GM23338 (cell line): Measurements from ENCODE around the gene GMPR. TPM values are rescaled to one million over a fixed set of nuclear protein-coding genes. Genes with fewer than 3 reads are reported as not detected.

Experiments
- ATAC-seq: fragments of 200-7000 bp; cut with Tn5 transposase; 3 replicates; pipeline ENCODE4 v1.9.1; 2020
- DNase-seq: peaks from one replicate; pipeline ENCODE4 v3.0.0-alpha.2; 2015; ENCODE audit warnings: low spot score
- H2AFZ ChIP-seq: fragments of 200-600 bp; sonication (generic); 2 replicates; pipeline ENCODE4 v1.8.0; 2016; ENCODE audit warnings: antibody characterized with exemption, mild to moderate bottlenecking, moderate library complexity
- H3F3A ChIP-seq: fragments of 200-600 bp; sonication (generic); replicated peaks from 2 replicates; pipeline ENCODE4 v1.8.0; 2017; ENCODE audit warnings: antibody characterized with exemption, mixed run types, low read depth
- H3K27ac ChIP-seq: fragments of 200-600 bp; sonication (generic); 2 replicates; pipeline ENCODE4 v1.6.1; 2016; ENCODE audit warnings: low read depth
- H3K27me3 ChIP-seq: fragments of 200-600 bp; sonication (generic); 2 replicates; pipeline ENCODE4 v1.8.0; 2016; ENCODE audit warnings: mild to moderate bottlenecking, mixed run types, moderate library complexity; ENCODE audit not compliant: insufficient read depth
- H3K36me3 ChIP-seq: fragments of 200-600 bp; sonication (generic); 2 replicates; pipeline ENCODE4 v1.8.0; 2016; ENCODE audit warnings: mild to moderate bottlenecking; ENCODE audit not compliant: insufficient read depth
- H3K4me1 ChIP-seq: fragments of 200-600 bp; sonication (generic); 2 replicates; pipeline ENCODE4 v1.8.0; 2016; ENCODE audit warnings: mild to moderate bottlenecking, moderate library complexity; ENCODE audit not compliant: insufficient read depth
- H3K4me2 ChIP-seq: fragments of 200-600 bp; sonication (generic); 2 replicates; pipeline ENCODE4 v1.7.1; 2017; ENCODE audit warnings: mixed run types
- H3K4me3 ChIP-seq: fragments of 200-600 bp; sonication (generic); 2 replicates; pipeline ENCODE4 v1.6.1; 2016; ENCODE audit warnings: mixed run types
- H3K79me2 ChIP-seq: fragments of 200-600 bp; sonication (generic); replicated peaks from 2 replicates; pipeline ENCODE4 v1.8.0; 2017; ENCODE audit warnings: mild to moderate bottlenecking; ENCODE audit not compliant: insufficient read depth
- H3K9me2 ChIP-seq: fragments of 200-600 bp; sonication (generic); 2 replicates; pipeline ENCODE4 v1.8.0; 2017; ENCODE audit not compliant: insufficient read depth
- H4K20me1 ChIP-seq: fragments of 200-600 bp; sonication (generic); replicated peaks from 2 replicates; pipeline ENCODE4 v1.8.0; 2017; ENCODE audit warnings: mild to moderate bottlenecking; ENCODE audit not compliant: insufficient read depth
- H3K27ac Mint-ChIP-seq: 2 replicates; pipeline ENCODE4 v1.8.0; 2020; ENCODE audit warnings: inconsistent platforms, mild to moderate bottlenecking, moderate library complexity, mixed read lengths
- H3K27me3 Mint-ChIP-seq: 3 replicates; pipeline ENCODE4 v1.8.0; 2022; ENCODE audit warnings: low read depth, mild to moderate bottlenecking, moderate library complexity, mixed read lengths, inconsistent platforms; ENCODE audit not compliant: insufficient read depth, poor library complexity
- H3K36me3 Mint-ChIP-seq: 3 replicates; pipeline ENCODE4 v1.8.0; 2021; ENCODE audit warnings: low read depth, mild to moderate bottlenecking, inconsistent platforms, moderate library complexity, mixed read lengths
- H3K4me1 Mint-ChIP-seq: 3 replicates; pipeline ENCODE4 v1.8.0; 2020; ENCODE audit warnings: mild to moderate bottlenecking, inconsistent platforms, mixed read lengths
- H3K4me3 Mint-ChIP-seq: 3 replicates; pipeline ENCODE4 v1.8.0; 2021; ENCODE audit warnings: moderate library complexity, mild to moderate bottlenecking, inconsistent platforms, mixed read lengths
- H3K9me3 Mint-ChIP-seq: 3 replicates; pipeline ENCODE4 v1.8.0; 2020; ENCODE audit warnings: moderate library complexity, mild to moderate bottlenecking, inconsistent platforms, mixed read lengths
- CREB1 ChIP-seq: fragments of 250-450 bp; sonication (Bioruptor Pico); IDR thresholded peaks from 2 replicates; pipeline ENCODE4 v1.5.0; 2020; ENCODE audit warnings: low read depth, mild to moderate bottlenecking, moderate library complexity
- ETS1 ChIP-seq: IDR thresholded peaks from 2 replicates; pipeline ENCODE4 v1.6.1; 2016; ENCODE audit warnings: antibody characterized with exemption
- EZH2 ChIP-seq: fragments of 200-600 bp; sonication (generic); IDR thresholded peaks from one replicate; pipeline ENCODE4 v1.8.0; 2017; ENCODE audit warnings: antibody characterized with exemption, mild to moderate bottlenecking, low read depth; ENCODE audit not compliant: unreplicated experiment
- EZH2phosphoT487 ChIP-seq: fragments of 200-600 bp; sonication (generic); IDR thresholded peaks from one replicate; pipeline ENCODE4 v1.8.1; 2018; ENCODE audit warnings: antibody characterized with exemption; ENCODE audit not compliant: unreplicated experiment
- JUNB ChIP-seq: IDR thresholded peaks from one replicate; pipeline ENCODE4 v1.6.1; 2016; ENCODE audit warnings: antibody characterized with exemption; ENCODE audit not compliant: unreplicated experiment
- NANOG ChIP-seq: IDR thresholded peaks from 2 replicates; pipeline ENCODE4 v1.6.1; 2016; ENCODE audit warnings: antibody characterized with exemption, borderline replicate concordance
- REST ChIP-seq: IDR thresholded peaks from one replicate; pipeline ENCODE4 v1.6.1; 2018; ENCODE audit warnings: antibody characterized with exemption; ENCODE audit not compliant: unreplicated experiment
- ZNF114 ChIP-seq: fragments of 250-450 bp; sonication (Bioruptor Pico); IDR thresholded peaks from 2 replicates; pipeline ENCODE4 v1.5.0; 2020; ENCODE audit warnings: mild to moderate bottlenecking, moderate library complexity
- ZNF331 ChIP-seq: fragments of 250-450 bp; sonication (Bioruptor Pico); IDR thresholded peaks from 2 replicates; pipeline ENCODE4 v1.5.0; 2020; ENCODE audit warnings: low read depth, mild to moderate bottlenecking, moderate library complexity
- polyA plus RNA-seq: library from polyadenylated mRNA; unstranded; fragments of >200 nt; fragmentation: Nextera tagmentation; extraction: Ambion mirVana; gene quantifications from 2 replicates; pipeline ENCODE4 v1.2.1, GENCODE V29; 2016
- total RNA-seq: library from RNA; depleted of rRNA; stranded (reverse); fragments of >200 nt; shearing (Covaris generic); gene quantifications from 2 replicates; pipeline ENCODE4 v1.2.3, GENCODE V29; 2014
- TF ChIP-seq, protein P1 (sequence below): fragments of 250-450 bp; sonication (Bioruptor Pico); IDR thresholded peaks from 2 replicates; pipeline ENCODE4 v1.5.0; 2020; ENCODE audit warnings: mild to moderate bottlenecking, moderate library complexity

The GMPR gene
- total and polyA plus RNA-seq, 2 experiments from 2014 or later: 0.23 to 0.35 TPM

DNA sequence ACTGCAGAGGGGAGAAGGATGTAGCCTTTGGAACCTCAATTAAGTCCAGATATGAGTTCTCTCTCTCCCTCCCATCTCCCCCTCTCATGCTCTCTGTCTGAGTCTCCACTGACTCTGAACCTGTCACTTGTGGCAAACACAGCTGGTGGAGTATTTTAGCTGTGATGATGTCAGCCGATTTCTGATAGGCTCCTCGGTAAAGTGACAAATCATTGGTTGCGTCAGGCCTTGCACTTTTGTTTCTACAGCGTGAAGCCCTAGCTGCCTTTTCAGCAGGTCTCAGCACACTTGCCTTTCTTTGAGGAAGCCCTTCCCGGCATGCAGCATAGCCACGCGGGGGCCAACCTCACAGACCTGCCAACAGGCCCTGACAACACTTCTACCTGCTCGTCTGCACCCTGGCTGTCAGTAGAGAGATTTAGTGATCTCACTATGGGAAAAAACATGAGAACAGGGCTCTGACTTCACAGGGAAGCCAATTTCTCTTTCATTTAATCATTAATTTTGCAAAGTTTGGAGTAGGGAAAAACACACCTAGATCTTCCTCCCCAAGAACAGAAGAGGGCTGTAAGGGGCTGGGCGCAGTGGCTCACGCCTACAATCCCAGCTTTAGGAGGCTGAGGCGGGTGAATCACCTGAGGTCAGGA is 84.4 kb downstream of the GMPR start:
- Mint-ChIP-seq H3K36me3 (no peaks in the 10 kb centered on the region; the same call in 2 of the 3 replicates), H3K27ac (peak overlapping the region; percentile 86; the same call in 1 of the 2 replicates), H3K4me3 (no peak overlapping the region), H3K9me3 (no peaks in the 10 kb centered on the region; the same call in 2 of the 3 replicates), H3K27me3 (peaks cover 10% of the 10 kb centered on the region), H3K4me1 (peaks cover 36% of the 10 kb centered on the region)
- H3K79me2 ChIP-seq: no peaks in the 10 kb centered on the region
- DNase-seq (peak; percentile 47), ATAC-seq (peak; percentile 63)
- no peaks in the 10 kb centered on the region for H4K20me1 ChIP-seq
- H3K27me3 ChIP-seq: no peaks in the 10 kb centered on the region
- 0 out of 2 replicates have a peak overlapping the region, but pooled peaks have one; percentile 42 for H3K27ac ChIP-seq
- H3K9me2 ChIP-seq: no peaks in the 10 kb centered on the region
- H2AFZ ChIP-seq: no peak overlapping the region
- no peaks in the 10 kb centered on the region for H3F3A ChIP-seq
- no peak for TF ChIP-seq REST
- TF ChIP-seq ZNF114 (CRISPR knock-in tag): no peak
- TF ChIP-seq, protein P1, sequence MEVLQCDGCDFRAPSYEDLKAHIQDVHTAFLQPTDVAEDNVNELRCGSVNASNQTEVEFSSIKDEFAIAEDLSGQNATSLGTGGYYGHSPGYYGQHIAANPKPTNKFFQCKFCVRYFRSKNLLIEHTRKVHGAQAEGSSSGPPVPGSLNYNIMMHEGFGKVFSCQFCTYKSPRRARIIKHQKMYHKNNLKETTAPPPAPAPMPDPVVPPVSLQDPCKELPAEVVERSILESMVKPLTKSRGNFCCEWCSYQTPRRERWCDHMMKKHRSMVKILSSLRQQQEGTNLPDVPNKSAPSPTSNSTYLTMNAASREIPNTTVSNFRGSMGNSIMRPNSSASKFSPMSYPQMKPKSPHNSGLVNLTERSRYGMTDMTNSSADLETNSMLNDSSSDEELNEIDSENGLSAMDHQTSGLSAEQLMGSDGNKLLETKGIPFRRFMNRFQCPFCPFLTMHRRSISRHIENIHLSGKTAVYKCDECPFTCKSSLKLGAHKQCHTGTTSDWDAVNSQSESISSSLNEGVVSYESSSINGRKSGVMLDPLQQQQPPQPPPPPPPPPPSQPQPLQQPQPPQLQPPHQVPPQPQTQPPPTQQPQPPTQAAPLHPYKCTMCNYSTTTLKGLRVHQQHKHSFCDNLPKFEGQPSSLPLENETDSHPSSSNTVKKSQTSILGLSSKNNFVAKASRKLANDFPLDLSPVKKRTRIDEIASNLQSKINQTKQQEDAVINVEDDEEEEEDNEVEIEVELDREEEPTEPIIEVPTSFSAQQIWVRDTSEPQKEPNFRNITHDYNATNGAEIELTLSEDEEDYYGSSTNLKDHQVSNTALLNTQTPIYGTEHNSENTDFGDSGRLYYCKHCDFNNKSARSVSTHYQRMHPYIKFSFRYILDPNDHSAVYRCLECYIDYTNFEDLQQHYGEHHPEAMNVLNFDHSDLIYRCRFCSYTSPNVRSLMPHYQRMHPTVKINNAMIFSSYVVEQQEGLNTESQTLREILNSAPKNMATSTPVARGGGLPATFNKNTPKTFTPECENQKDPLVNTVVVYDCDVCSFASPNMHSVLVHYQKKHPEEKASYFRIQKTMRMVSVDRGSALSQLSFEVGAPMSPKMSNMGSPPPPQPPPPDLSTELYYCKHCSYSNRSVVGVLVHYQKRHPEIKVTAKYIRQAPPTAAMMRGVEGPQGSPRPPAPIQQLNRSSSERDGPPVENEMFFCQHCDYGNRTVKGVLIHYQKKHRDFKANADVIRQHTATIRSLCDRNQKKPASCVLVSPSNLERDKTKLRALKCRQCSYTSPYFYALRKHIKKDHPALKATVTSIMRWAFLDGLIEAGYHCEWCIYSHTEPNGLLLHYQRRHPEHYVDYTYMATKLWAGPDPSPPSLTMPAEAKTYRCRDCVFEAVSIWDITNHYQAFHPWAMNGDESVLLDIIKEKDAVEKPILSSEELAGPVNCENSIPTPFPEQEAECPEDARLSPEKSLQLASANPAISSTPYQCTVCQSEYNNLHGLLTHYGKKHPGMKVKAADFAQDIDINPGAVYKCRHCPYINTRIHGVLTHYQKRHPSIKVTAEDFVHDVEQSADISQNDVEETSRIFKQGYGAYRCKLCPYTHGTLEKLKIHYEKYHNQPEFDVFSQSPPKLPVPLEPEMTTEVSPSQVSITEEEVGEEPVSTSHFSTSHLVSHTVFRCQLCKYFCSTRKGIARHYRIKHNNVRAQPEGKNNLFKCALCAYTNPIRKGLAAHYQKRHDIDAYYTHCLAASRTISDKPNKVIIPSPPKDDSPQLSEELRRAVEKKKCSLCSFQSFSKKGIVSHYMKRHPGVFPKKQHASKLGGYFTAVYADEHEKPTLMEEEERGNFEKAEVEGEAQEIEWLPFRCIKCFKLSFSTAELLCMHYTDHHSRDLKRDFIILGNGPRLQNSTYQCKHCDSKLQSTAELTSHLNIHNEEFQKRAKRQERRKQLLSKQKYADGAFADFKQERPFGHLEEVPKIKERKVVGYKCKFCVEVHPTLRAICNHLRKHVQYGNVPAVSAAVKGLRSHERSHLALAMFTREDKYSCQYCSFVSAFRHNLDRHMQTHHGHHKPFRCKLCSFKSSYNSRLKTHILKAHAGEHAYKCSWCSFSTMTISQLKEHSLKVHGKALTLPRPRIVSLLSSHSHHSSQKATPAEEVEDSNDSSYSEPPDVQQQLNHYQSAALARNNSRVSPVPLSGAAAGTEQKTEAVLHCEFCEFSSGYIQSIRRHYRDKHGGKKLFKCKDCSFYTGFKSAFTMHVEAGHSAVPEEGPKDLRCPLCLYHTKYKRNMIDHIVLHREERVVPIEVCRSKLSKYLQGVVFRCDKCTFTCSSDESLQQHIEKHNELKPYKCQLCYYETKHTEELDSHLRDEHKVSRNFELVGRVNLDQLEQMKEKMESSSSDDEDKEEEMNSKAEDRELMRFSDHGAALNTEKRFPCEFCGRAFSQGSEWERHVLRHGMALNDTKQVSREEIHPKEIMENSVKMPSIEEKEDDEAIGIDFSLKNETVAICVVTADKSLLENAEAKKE: no peak
- no peak for TF ChIP-seq NANOG
- no peak for TF ChIP-seq EZH2
- TF ChIP-seq EZH2phosphoT487: no peak
- no peak for TF ChIP-seq ETS1
- TF ChIP-seq CREB1 (CRISPR knock-in tag): no peak
- TF ChIP-seq ZNF331 (CRISPR knock-in tag): no peak
- no peak for TF ChIP-seq JUNB
- H3K4me1 ChIP-seq: peaks cover 12% of the 10 kb centered on the region; the same call in 1 of the 2 replicates
- H3K4me2 ChIP-seq: no peak overlapping the region
- no peak overlapping the region for H3K4me3 ChIP-seq
- no peaks in the 10 kb centered on the region for H3K36me3 ChIP-seq
